ENCODE measurements around the gene TRIM6. TPM values are rescaled to one million over a fixed set of nuclear protein-coding genes. Genes with fewer than 3 reads are reported as not detected.

TRIM6 gene
- total and polyA plus RNA-seq, 2 donors (not counting 3 experiments of a cell fraction or from before 2014, with no cell fraction given), result 3.9 to 5.6 TPM

DNA sequence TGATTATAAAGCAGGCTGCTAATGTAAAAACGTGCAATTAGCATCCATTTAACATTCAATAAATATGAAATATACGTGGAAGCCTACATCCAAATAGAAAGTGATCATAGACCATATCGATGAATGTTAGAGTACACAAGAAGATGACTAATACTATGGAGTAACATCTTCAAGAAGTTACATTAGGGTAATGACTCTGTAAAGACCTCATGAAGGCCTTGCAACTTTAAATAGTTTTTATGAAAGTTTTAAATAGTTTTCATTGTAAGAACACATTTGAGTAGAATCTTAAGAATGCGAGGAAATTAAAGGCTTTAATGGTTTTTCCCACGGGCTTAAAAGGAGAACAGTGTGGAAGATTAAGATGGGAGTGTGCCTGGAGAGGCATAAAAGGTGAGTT, 29.8 kb downstream of the TRIM6 start:
- TF ChIP-seq GATA2 (IDR thresholded peaks at IDR 0.05; ENCODE audit: insufficient read depth, insufficient read length, low read depth, low read length), result no peak
- TF ChIP-seq POLR2A (IDR thresholded peaks at IDR 0.05; ENCODE audit: low read depth, low read length), result no peak
- no peak for TF ChIP-seq FOS (IDR thresholded peaks at IDR 0.05; ENCODE audit: borderline replicate concordance, insufficient read depth, low read length)
- TF ChIP-seq EZH2 (IDR thresholded peaks at IDR 0.05; ENCODE audit: borderline replicate concordance, low read depth, low read length, severe bottlenecking), result no peak
- TF ChIP-seq JUN (IDR thresholded peaks at IDR 0.05; ENCODE audit: borderline replicate concordance, insufficient read depth, insufficient read length, low read depth), result no peak
- TF ChIP-seq POLR2AphosphoS5 (IDR thresholded peaks at IDR 0.05; ENCODE audit: insufficient read depth, low read depth, low read length), result no peak
- no peaks in the 10 kb centered on the region for H3K27me3 ChIP-seq (ENCODE audit: control insufficient read depth in 2 of 2, insufficient read depth in 2 of 2, low read length in 2 of 2)
- FAIRE-seq (no peak), DNase-seq (ENCODE audit: low read depth, low spot score) (no peak)
- H3K27ac ChIP-seq (ENCODE audit: insufficient read depth, low read depth, low read length), result no peak overlapping the region
- BruUV-seq (replicated peaks), result no TSS peak
- H3K4me2 ChIP-seq (ENCODE audit: insufficient read depth, low read length), result no peak overlapping the region
- dilution Hi-C loops (cut with MboI; ENCODE audit: extremely low pct_ligation_motif_present, low sequenced_read_pairs) (no loop called here), intact Hi-C loops (cut with micrococcal nuclease) (no loop called here)
- H3K4me1 ChIP-seq (ENCODE audit: control insufficient read depth, extremely low read depth, insufficient read depth, low read length), result peaks cover 14% of the 10 kb centered on the region
- no peaks in the 10 kb centered on the region for H3K36me3 ChIP-seq (ENCODE audit: control insufficient read depth in 2 of 2, extremely low read depth in 1 of 2, insufficient read depth in 2 of 2, low read length in 2 of 2)
- no peaks in the 10 kb centered on the region for H3K9me3 ChIP-seq (replicated peaks; ENCODE audit: control insufficient read depth, insufficient read depth, low read length)
- POLR2A ChIA-PET, result no interaction called here
- no peaks in the 10 kb centered on the region for H4K20me1 ChIP-seq (replicated peaks; ENCODE audit: control insufficient read depth, extremely low read depth, insufficient read depth, low read length)
- CTCF ChIA-PET, result no interaction called here
- H3K4me3 ChIP-seq (replicated peaks in 1 of 3; ENCODE audit: insufficient read depth in 1 of 3, low read depth in 1 of 3, low read length in 3 of 3), result no peak overlapping the region
- no peaks in the 10 kb centered on the region for H3K9me1 ChIP-seq (replicated peaks; ENCODE audit: control insufficient read depth, extremely low read depth, insufficient read depth, low read length)
- no peak overlapping the region for H3K9ac ChIP-seq (replicated peaks; ENCODE audit: extremely low read depth, insufficient read depth, low read length)
- H2AFZ ChIP-seq (ENCODE audit: low read depth, low read length), result no peak overlapping the region
- H3K79me2 ChIP-seq (ENCODE audit: control insufficient read depth, insufficient read depth, low read length), result no peaks in the 10 kb centered on the region

DNA sequence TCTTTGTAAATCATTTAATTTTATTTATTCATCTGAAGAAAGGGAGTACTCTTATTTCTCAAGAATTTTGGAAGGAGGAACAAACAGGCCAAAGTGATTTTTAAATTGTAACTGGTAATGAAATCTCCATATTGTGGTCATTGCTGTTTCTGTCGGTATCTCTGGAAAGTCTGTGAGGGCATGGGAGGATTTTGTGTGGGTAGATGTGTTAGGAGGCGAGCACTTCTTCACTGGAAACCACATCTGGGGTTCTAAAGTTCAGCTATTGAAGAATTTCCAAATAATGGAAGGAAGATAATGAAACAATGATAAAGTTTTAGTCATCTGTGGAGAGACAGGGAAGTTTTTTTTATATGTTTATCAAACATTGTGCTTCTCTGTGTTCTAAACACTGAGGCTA, 35.0 kb downstream of the TRIM6 start:
- H3K9ac ChIP-seq (replicated peaks; ENCODE audit: extremely low read depth, insufficient read depth, low read length), result no peak overlapping the region
- no peak for TF ChIP-seq GATA2 (IDR thresholded peaks at IDR 0.05; ENCODE audit: insufficient read depth, insufficient read length, low read depth, low read length)
- TF ChIP-seq MYC (IDR thresholded peaks at IDR 0.05; ENCODE audit: low read depth, low read length), result no peak
- no peak overlapping the region for H2AFZ ChIP-seq (ENCODE audit: low read depth, low read length)
- H3K36me3 ChIP-seq (ENCODE audit: control insufficient read depth in 2 of 2, extremely low read depth in 1 of 2, insufficient read depth in 2 of 2, low read length in 2 of 2), result no peaks in the 10 kb centered on the region
- H3K4me2 ChIP-seq (ENCODE audit: insufficient read depth, low read length), result no peak overlapping the region
- no peaks in the 10 kb centered on the region for H3K9me1 ChIP-seq (replicated peaks; ENCODE audit: control insufficient read depth, extremely low read depth, insufficient read depth, low read length)
- POLR2A ChIA-PET, result no interaction called here
- dilution Hi-C loops (cut with MboI; ENCODE audit: extremely low pct_ligation_motif_present, low sequenced_read_pairs) (no loop called here), intact Hi-C loops (cut with micrococcal nuclease) (no loop called here)
- H3K27ac ChIP-seq (ENCODE audit: insufficient read depth, low read depth, low read length), result no peak overlapping the region
- H3K4me1 ChIP-seq (ENCODE audit: control insufficient read depth, extremely low read depth, insufficient read depth, low read length), result no peaks in the 10 kb centered on the region
- H3K9me3 ChIP-seq (replicated peaks; ENCODE audit: control insufficient read depth, insufficient read depth, low read length), result no peaks in the 10 kb centered on the region
- H3K4me3 ChIP-seq (replicated peaks in 1 of 3; ENCODE audit: insufficient read depth in 1 of 3, low read depth in 1 of 3, low read length in 3 of 3), result no peak overlapping the region
- FAIRE-seq, result no peak
- no TSS peak for BruUV-seq (replicated peaks)
- no peak for DNase-seq (ENCODE audit: low read depth, low spot score)
- no peaks in the 10 kb centered on the region for H3K27me3 ChIP-seq (ENCODE audit: control insufficient read depth in 2 of 2, insufficient read depth in 2 of 2, low read length in 2 of 2)
- CTCF ChIA-PET, result no interaction called here
- no peaks in the 10 kb centered on the region for H3K79me2 ChIP-seq (ENCODE audit: control insufficient read depth, insufficient read depth, low read length)
- H4K20me1 ChIP-seq (replicated peaks; ENCODE audit: control insufficient read depth, extremely low read depth, insufficient read depth, low read length), result no peaks in the 10 kb centered on the region

Measured in endothelial cell of umbilical vein (primary cell).